Keratinocyte (primary cell): ENCODE measurements around the gene B4GALNT2.
"Not testable (repeated sequence)": the region's sequence is repeated elsewhere in the genome, so short reads cannot be mapped to it uniquely, and the experiment has no call there.

Experiments used
- EZH2 ChIP-seq: IDR thresholded peaks from one replicate; pipeline ENCODE4 v1.6.1; 2012; ENCODE audit warnings: inconsistent platforms, mild to moderate bottlenecking, low read length, moderate library complexity
- TF ChIP-seq, protein P1 (sequence below), 3 experiments: IDR thresholded peaks in 1 of 3; conservative IDR thresholded peaks in 1 of 3; optimal IDR thresholded peaks in 1 of 3; 2 replicates in 2 of 3; 3 replicates in 1 of 3; pipeline versions ENCODE3 to v1.5.1; 2011; ENCODE audit warnings: low read length in 3 of 3, mild to moderate bottlenecking in 3 of 3, moderate library complexity in 2 of 3, control low read depth in 1 of 3, inconsistent platforms in 1 of 3; ENCODE audit not compliant: insufficient read depth in 2 of 3; ENCODE audit errors: extremely low read depth in 1 of 3

DNA sequence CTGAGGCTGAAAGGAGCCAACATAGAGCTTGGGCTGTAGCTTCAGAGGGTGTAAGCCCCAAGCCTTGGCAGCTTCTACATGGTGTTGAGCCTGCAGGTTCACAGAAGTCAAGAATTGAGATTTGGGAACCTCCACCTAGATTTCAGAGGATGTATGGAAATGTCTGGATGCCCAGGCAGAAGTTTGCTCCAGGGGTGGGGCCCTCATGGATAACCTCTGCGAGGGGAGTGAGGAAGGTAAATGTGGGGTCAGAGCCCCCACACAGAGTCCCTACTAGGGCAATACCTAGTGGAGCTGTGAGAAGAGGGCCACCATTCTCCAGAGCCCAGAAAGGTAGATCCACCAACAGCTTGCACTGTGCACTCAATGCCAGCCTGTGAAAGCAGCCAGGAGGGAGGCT is 52.8 kb downstream of the B4GALNT2 start:
- TF ChIP-seq, protein P1, sequence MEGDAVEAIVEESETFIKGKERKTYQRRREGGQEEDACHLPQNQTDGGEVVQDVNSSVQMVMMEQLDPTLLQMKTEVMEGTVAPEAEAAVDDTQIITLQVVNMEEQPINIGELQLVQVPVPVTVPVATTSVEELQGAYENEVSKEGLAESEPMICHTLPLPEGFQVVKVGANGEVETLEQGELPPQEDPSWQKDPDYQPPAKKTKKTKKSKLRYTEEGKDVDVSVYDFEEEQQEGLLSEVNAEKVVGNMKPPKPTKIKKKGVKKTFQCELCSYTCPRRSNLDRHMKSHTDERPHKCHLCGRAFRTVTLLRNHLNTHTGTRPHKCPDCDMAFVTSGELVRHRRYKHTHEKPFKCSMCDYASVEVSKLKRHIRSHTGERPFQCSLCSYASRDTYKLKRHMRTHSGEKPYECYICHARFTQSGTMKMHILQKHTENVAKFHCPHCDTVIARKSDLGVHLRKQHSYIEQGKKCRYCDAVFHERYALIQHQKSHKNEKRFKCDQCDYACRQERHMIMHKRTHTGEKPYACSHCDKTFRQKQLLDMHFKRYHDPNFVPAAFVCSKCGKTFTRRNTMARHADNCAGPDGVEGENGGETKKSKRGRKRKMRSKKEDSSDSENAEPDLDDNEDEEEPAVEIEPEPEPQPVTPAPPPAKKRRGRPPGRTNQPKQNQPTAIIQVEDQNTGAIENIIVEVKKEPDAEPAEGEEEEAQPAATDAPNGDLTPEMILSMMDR (optimal IDR thresholded peaks at IDR 0.05 in 1 of 3, IDR thresholded peaks at IDR 0.05 in 1 of 3, conservative IDR thresholded peaks at IDR 0.05 in 1 of 3; ENCODE audit: extremely low read depth in 1 of 3, insufficient read depth in 2 of 3, low read length in 3 of 3) = not testable (repeated sequence)
- not testable (repeated sequence) for TF ChIP-seq EZH2
